Stimulated activated CD8-positive, alpha-beta memory T cell treated with anti-CD3 and anti-CD28 coated beads, Interleukin-15, amount 100 ng/mL, for 1 hour (primary cell): Measurements from ENCODE around the gene CAMTA1.
A peak's percentile ranks its signal among the peaks of the same experiment; 100 is the strongest.

Experiments used
- DNase-seq: peaks from one replicate; pipeline ENCODE4 v3.0.0-alpha.2; 2020; ENCODE audit warnings: low read depth

CAMTA1 gene

DNA sequence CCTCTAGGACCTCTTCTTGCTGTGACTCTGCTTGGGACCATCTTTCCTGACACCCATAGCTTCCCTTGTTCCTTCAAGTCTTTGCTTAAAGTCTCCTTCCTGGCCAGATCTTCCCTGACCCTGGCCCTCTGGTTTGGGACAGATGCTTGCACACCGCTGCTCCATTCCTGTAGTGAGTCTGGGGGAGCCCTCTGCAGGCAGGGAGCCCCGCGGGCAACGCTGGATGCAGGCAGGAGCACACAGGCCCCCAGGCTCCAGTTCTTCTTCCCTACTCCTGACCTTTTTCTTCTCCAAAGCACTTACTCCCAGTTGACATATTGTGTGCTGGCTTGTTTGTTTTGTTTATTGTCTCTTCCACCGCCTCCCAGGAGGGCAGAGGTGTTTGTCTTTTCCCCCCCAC, 413.4 kb downstream of the CAMTA1 start:
- no peak for DNase-seq

DNA sequence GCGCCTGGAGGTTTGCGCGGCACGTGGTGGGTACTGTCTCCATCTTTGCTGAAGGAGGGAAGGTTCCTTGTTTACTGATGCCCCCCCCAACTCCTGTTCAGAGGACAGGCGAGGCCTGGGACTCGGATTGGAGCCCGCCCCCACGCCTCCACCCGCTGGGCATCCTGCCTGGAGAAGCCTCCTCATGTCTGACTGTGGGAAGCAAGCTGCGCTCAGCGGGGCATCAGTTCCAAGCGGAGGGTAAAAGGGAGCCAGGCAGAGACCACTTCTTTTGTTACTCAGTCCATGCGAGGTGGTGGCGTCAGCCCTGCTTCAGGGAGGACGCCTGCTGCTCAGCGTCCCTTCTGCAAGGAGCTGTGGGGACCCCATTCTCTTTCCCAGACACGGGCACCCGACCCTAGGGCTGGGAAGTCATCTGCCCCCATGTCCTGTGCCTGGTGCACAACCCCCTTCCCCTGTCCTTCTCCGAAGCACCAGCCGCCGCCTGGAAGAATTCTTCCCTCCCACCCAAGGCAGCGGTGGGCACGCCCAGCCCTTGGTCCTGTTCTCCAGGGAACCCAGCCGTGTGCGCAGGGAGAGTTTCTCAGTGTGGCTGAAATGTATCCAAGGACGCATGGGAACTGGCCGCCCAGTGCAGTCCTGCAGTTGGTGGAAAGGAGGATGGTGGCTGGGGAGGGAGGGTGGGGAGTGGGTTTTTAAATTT, 414.0 kb downstream of the CAMTA1 start:
- no peak for DNase-seq

DNA sequence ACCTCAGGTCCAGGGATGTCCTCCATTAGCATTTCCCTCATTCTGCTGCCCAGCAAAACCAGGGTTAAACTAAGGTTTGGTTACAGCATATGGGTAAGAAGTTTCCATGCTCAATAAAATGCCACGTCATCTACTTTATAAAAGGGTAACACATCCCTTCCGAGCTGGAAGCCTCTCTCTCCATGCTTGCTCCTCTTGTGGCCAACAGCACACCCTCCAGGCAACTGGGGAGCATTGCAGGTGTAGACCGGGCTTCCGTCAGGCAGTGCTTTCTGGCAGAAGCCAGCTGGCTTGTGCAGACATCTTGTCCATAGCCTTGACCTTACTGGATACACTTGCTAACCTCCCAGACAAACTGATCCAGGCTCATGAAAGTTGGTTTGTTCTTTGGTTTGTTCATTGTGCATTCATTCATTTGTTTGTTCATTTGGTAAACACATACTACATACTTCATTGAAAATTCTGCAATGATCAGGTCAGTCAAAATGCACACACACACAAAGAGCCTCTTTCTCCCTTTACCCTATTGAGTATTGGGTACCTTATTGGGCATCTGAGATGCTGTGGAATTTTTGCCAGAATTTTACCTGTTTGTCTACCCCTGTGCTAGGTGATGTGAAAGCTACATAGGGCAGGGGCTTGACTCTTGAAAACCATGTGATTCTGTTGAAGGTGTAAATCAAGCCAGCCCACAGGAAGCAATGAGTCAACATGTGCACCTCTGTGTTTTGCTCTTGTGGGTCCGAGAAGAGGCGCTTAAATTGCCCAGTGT, 422.8 kb downstream of the CAMTA1 start:
- no peak for DNase-seq

DNA sequence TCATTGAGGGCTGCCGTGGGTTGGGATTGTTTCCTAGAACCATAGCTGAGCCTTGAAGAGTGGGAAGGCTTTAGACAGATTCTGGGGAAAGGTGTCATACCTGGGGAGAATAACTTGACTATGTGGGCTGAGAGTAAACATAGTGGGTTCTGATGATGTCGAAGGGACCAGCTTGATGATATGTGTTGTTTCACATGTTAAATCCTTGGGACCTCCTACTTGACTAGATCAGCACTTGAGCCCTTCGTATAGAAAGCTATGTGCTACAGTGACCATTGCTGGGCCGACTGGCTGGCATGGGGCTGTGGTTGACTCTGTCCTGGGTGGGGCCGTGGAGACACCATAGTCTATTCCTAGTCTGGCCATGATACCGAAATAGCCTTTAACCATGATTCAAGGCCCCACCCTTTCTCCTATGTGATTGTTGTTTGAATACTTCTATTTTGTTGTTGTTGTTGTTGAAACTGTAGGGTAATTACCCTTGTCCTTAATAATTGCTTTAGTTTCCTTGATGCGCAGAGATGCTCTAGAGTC, 423.5 kb downstream of the CAMTA1 start:
- no peak for DNase-seq

DNA sequence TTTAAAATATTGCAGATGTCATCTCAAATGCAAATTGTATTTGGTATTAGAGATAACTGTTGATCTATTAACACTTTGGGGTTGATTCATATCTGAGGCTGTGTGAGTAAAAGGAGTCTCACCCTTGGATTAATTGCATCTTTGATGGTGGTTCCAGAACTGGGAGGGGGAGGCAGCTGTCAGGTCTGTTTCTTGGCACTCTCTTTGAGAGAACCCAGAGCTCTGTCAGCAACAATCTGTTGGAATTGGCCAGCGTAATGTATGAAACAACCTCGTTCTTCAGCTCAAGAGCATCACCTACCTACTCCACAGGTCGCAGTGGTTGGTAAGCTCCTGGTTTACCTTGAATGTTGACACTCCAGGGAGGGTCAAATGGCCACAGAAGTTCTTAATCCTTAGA, 424.1 kb downstream of the CAMTA1 start:
- no peak for DNase-seq

DNA sequence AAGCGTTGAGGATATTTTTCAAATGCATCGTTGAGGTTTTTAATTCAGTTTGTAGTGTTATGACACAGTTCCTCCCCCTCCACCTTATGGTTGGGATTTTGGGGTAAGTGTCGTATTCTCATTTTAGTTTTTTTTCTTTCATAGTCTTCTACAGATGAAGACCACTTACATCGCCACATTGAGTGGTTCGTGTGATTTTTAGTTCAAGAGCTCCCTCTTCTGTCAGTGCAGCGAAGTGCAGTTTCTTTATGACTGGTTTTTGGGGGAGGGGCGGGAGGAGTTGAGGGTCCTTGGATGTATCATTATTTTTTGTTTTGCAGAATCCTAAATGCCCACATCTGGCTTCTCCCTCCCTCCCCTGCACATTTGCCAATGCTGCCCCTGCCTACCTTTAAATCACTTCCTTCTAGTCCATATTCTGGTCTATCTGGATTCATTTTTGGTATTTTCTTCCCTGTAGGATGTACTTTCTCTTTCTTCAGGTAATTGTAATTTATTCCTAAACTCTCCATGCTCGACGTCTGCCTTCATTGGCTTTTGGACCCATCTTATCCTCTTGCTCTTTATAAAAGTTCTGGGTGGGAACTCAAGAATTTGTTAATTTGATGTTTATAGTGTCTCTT, 433.1 kb downstream of the CAMTA1 start:
- peak; percentile 2 for DNase-seq

DNA sequence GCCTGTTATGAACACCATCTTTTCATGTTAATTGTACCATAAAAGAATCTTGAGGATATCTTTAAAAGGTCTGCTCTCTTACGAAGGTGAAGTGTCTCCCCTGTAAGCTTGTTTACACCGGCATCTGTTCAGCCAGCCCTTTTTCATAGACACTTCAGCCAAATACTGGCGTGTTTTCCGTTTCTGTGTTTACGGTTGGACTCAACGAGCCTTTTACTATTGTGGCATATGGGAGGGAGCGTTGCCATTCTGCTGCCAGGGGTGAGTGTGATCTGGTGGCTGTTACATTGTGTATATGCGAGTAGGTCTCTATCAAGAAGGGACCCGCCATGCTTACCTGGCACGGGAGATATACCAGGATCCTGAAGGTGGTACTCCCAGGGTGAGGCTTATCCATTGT, 433.8 kb downstream of the CAMTA1 start:
- DNase-seq: no peak

DNA sequence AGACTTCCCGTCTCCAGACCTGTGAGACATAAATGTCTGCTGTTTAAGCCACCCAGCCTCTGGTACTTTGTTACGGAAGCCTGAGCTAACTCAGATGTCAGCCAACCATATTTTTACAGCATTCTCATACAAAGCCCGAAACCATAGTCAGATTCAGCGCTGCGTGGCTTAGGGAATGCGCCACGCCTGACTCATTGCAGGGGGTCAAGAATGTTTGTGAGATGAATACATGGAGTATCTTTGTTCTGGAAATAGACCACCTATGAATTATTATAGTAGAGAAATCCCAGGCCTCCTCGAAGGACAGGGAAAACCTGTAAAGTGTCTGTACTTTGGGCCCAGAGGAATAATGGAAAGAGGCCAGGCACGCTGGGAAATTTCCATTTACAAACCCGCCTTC, 434.8 kb downstream of the CAMTA1 start:
- DNase-seq: no peak

DNA sequence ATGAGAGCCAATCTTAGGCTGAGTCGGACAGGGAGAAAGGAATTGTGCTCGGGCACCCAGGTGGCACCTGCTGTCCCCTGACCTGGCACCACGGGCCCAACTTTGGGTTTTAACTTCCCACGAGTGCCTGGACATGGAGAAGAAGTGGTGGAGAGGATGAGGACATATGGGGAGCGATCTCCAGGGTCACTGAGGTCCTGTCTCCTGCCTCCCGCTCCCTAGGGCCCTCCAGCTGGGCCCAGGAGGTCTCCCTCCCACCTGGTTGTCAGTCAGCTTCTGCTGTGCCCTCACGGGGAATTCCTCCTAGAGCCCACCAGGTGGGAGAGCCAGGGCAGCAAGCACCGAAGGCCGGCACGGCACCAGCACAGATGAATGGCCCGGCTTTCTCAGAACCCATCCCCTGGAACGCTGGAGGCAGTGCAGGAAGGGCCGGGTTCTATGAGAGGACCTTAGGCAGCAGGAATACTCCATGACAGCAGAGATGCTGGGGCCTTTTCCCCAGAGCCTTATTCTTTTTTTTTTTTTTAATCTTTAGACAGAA, 435.5 kb downstream of the CAMTA1 start:
- no peak for DNase-seq

DNA sequence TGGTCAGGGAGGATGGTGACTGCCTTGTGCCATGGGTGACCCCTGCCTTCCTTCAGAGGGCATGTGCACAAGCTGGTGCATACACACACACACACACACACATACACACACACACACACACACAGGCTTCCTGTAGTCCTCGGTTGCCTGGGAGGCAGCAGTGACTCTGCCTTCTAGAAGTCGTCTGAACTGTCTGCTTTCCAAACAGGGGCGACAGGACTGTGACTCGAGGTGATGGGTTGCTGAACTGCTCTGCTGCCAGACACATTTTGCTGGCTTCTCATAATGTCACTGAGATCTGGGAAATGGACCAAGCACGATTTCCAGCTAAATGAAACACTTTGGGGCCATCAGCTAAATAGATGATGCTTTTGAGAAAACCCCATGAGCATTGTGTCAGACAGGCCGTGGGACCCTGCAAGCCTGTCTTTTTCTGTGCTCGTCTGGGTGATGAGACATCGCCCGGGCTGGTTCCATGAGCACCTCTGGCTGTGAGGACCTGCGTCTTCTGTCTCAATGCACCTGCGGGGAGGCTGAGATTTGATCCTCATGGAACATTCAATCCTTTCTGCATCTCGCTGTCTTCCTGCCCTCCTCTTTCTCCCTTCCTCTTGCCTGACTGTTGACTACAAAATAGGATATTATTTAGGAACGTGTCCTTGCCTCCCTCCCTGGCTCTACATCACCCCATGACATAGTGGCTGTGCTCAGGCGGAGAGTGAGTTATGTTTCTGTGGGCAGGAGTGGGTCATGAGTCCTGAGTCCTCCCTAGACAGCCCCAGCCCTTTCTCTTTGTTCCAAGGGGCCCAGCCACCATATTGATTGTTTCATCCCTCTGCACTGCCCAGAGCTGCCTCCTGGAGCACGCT, 436.8 kb downstream of the CAMTA1 start:
- DNase-seq: no peak

DNA sequence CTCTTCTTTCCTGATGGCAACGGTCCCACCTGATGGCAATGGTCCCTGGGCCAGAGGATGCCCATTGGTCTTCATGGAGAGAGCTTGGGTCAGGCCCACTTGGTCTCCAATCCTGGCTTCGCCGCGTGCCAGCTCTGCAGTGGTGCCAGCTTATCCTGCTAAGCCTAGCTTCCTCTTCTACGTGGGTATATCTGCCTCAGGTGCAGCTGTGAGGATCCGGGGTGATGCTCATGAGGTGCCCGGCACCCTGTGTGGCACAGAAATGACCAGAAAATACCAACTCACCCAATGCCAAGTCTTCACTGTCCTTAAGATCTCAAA, 437.4 kb downstream of the CAMTA1 start:
- DNase-seq: no peak

DNA sequence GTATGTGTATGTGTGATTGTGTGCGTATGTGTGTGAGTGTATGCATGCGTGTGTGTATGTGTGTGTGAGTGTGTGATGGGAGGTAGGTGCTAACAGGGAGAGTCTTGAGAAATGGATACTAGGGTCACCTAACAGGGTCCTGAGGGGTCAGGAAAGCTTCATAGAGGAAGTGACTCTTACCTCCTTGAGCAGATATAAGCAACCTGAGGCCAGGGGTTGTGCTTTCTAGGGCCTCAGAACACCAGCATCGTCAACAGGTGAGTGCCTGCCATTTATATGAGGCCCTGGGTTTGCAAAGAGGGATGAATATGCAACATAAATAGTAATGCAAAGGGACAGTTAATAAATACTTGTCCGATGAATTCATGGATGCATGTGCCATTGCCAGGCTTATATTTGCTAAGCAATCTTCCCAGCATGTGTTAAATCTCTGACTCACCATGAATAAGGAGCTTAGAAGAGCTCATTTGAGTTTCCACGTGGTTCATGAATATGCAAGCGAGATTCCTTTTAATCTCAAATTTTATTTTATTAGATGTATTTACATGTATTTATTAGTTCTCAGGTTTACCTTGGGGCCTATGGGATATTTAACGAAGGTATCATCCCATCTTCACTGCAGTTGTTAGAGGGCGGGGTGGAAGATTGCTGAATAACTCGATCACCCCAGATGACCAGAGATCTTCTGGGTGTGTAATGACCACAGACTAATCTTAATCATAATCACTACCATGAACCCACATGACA, 438.3 kb downstream of the CAMTA1 start:
- no peak for DNase-seq

DNA sequence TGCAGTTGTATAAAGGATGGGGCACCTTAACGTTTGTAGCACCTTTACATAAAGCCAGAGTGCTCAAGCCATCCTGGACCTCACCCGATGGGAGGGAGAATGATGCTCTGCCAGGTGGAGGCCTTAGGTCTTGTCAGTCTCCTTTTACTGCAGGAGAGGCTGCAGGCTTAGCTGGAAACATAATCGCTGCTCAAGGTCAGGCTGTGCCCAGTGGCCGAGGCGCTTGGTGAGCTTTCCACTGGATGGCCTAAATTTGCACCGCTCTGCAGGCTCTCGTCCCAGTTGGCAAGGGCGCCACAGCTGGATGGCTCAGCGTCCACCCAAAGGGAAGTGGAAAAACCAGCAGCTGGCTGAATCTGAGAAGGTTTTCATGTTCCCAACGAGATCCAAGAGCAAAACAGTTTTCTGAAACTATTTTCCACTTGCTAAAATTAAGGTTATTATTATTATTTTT, 438.9 kb downstream of the CAMTA1 start:
- DNase-seq: no peak

DNA sequence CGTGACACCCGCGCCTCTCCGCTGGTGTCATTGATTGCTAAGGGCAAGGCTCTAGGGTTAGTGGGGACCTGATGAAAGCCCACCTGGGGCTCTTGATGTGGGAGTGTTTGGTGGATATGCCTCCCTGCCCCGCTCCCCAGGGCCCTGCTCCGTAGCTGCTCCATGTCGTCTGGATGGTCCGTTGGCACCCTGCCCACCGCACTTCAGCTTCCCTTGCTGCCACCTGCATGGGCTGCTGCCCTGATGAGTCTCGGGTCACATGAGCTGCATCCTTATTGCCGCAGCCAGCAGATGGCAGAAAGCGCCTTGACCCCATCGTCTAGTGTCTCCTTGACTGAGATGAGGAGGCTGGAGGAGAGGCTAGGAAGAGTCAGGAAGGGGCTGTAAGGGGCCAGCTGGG, 439.4 kb downstream of the CAMTA1 start:
- DNase-seq: no peak

DNA sequence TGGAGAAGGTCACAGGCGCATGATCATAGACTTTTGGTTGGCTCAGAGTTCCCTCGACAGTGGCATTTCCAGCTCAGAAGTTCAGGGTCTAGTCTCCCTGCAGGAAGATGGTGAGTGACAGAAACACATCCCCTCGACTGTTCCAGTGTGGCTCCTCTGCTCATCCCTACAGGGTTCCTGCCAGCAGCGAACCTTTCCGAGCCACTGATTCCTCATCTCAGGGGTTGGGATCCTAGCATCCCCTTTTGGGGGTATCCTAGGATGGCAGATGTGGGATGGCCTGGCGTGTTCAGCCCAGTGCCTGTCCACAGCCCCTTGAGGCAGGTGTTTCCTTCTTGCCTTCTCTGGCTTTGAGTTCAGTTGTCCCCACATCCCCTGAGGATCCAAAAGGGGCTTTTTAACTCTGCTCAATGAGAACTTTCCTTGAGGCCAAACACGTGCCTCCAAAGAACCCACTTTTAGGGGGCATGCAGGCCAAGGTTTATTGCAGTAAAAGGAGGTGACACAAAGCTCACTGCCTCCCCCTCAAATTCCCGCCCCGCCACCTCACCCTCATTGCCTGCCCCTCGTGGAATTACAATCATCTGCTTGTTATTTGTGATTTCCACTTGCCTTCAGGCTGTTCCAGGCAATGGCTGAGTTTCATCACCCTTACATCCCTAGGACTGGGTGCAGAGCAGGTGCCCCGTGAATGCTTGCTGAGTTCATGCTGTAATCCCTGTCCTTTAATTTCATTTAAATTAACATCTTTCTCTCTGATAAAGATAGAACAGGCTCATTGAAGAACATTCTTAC, 440.7 kb downstream of the CAMTA1 start:
- DNase-seq: no peak

DNA sequence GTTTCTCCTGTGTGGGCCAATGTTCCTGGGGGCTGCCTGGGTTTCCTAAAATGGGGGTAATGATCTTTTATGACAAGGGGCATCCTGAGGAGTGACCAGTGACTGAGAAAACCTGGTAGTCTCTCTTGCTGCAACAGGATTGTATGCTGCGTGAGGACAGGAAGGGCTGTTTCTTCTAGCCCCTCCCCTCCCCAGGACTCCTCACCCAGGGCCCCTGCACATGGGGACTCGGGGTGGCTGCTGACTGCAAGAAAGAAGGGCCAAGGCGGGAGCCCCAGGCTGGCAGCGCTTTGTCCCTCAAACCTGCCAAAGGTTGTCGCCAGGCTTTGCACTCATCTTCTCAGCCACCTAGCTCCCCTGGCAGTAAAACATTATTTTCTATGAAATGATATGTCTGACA, 442.4 kb downstream of the CAMTA1 start:
- DNase-seq: no peak

DNA sequence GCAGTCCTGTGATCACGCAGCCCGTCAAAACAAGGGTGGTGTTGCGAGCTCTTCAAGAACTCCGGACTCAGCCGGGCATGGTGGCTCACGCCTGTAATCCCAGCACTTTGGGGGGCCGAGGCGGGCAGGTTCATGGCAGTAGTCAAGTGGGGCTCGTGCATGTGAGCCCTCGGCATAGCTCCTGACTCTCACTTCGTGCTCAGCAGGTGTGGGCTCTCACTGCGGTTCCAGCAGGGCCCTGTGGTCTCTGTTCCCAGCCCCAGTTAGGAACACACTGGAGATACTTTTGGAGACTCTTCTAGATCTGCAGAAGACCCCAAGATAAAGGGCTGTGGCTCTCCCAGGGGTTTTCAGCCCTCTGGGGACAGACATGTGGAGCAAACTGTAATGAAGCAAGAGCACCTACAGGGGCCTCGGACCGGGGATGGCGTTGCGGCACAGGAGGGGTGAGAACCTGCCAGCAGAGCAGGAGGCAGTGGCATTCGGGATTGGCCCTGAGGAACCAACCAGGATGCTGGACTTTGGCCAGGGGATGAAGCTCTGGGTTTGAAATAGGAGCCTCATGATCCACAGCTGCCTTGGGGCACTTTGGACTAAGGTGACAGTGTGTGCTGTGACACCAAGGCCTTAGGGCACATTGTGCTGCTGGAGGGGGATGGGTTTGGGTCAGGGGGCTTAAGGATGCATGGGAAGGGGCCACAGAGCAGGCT, 443.2 kb downstream of the CAMTA1 start:
- DNase-seq: no peak

DNA sequence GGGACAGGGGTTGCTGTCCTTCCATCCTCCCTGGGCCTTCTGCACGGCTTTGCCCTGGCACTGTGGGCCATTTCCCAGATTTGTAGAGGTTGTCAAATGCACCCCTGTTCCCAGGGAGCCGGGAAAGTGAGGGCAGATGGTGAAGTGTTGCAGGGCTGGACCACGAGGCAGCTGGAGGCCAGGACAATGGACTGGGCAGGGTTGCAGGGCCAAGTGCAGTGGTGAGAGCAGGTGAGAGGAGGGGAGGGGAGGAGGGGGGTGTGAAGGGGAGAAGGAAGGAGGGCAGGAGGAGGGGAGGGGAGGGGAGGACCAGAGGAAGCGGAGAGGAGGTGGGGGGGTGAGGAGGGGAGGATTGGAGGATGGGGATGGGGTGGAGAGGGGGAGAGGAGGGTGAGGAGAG, 443.9 kb downstream of the CAMTA1 start:
- DNase-seq: no peak
